ENCODE results near the gene KDM3B. TPM values are rescaled to one million over a fixed set of nuclear protein-coding genes. Genes with fewer than 3 reads are reported as not detected.

The KDM3B gene
- total and polyA plus RNA-seq, 9 of the 15 experiments (the other 6 are each of a cell fraction or from before 2014, with no cell fraction given) = 13.8 to 62.8 (median 41.9) TPM

DNA sequence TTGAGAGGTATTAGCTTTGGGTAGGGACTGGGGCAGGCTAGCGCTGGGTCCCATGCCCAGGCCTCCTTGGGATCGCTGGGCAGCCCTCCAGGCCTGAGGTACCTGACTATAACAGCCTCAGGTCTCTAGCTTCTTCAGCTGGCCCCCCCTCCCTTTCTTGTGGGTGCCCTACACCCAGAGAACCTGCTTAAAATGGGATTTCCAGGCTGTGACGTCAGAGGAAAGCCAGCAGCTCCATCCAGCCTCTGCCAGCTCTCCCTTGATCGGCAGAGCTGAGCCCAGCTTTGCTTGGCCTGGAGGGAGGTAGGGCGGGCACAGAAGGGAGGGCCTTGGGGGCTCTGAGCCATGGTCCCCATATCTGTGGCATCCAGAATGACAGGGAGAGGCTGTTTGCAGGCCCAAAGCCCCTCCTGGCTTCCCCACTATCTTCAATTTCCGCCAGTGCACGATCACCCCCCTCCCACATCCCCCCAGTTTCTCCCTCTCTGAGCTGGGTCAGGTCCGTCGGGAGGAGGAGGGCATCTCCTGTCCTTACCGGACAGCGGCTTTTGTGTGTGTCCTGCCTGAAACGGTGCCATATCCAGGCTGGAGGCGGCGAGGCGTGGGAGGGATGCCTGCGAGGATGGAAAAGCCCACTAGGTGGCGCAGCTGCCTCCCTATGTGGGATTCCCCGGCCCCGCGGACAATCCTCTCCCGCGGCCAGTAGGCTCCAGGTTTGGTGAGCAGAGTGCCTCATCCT is 97.2 kb downstream of the KDM3B start:
- no peak overlapping the region for H3K4me3 ChIP-seq
- TF ChIP-seq HDAC6 (IDR thresholded peaks at IDR 0.05; ENCODE audit: low read depth, low read length) (no peak), ZNF778 (CRISPR knock-in tag; IDR thresholded peaks at IDR 0.05) (no peak), SMARCE1 (IDR thresholded peaks at IDR 0.05) (no peak), SMAD2 (IDR thresholded peaks at IDR 0.05; ENCODE audit: low read depth, low read length) (no peak), ARNT (IDR thresholded peaks at IDR 0.05) (0 out of 4 replicates have a peak, but pooled peaks of 1 of the 2 experiments have one; percentile 22), NR2C2 (CRISPR knock-in tag; IDR thresholded peaks at IDR 0.05) (no peak), NR2C2 (tag; IDR thresholded peaks at IDR 0.05) (no peak), ZNF780A (CRISPR knock-in tag; IDR thresholded peaks at IDR 0.05) (no peak), ZNF282 (CRISPR knock-in tag; IDR thresholded peaks at IDR 0.05) (no peak), SMARCA4 (IDR thresholded peaks at IDR 0.05) (no peak; the same call in 1 of the 2 replicates), ZNF764 (CRISPR knock-in tag; IDR thresholded peaks at IDR 0.05; ENCODE audit: low read depth) (no peak), BRD4 (IDR thresholded peaks at IDR 0.05) (no peak), MAZ (CRISPR knock-in tag; conservative IDR thresholded peaks at IDR 0.05 in 1 of 2, IDR thresholded peaks at IDR 0.05 in 1 of 2) (peak; percentile 54 to 85; a peak in 3 of 4 replicates), FOSL1 (tag; conservative IDR thresholded peaks at IDR 0.05) (no peak), NFRKB (IDR thresholded peaks at IDR 0.05; ENCODE audit: low read depth) (no peak), EGR1 (conservative IDR thresholded peaks at IDR 0.05) (peak; percentile 97), POLR3G (IDR thresholded peaks at IDR 0.05; ENCODE audit: extremely low read depth, insufficient read length, insufficient replicate concordance) (no peak), GATAD2A (IDR thresholded peaks at IDR 0.05) (no peak), SPI1 (IDR thresholded peaks at IDR 0.05; ENCODE audit: borderline replicate concordance, low read depth, low read length) (no peak), JUNB (CRISPR knock-in tag; conservative IDR thresholded peaks at IDR 0.05) (no peak), TBL1XR1 (IDR thresholded peaks at IDR 0.05; ENCODE audit: low read length in 2 of 2) (0 out of 4 replicates have a peak, but pooled peaks of 1 of the 2 experiments have one; percentile 18), CBFA2T3 (IDR thresholded peaks at IDR 0.05) (no peak)
- TF ChIP-seq, protein P1, sequence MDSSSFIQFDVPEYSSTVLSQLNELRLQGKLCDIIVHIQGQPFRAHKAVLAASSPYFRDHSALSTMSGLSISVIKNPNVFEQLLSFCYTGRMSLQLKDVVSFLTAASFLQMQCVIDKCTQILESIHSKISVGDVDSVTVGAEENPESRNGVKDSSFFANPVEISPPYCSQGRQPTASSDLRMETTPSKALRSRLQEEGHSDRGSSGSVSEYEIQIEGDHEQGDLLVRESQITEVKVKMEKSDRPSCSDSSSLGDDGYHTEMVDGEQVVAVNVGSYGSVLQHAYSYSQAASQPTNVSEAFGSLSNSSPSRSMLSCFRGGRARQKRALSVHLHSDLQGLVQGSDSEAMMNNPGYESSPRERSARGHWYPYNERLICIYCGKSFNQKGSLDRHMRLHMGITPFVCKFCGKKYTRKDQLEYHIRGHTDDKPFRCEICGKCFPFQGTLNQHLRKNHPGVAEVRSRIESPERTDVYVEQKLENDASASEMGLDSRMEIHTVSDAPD (CRISPR knock-in tag; IDR thresholded peaks at IDR 0.05) = no peak

More for the DNA sequence above, 97.2 kb downstream of the KDM3B start:
- no peaks in the 10 kb centered on the region for H4K20me1 ChIP-seq (replicated peaks; ENCODE audit: control insufficient read depth, insufficient read depth, low read length)
- no peaks in the 10 kb centered on the region for H3K79me2 ChIP-seq (ENCODE audit: control insufficient read depth, insufficient read depth, low read length)
- BruUV-seq (replicated peaks) = no TSS peak
- ChIA-PET CTCF (ENCODE audit: low intra/inter-chr PET ratio) (interaction anchor here (0.7 to 3.3 kb wide), 7 partner anchors 14 to 378 kb away, joined by 3 to 26 read pairs (median 3); no protein-coding TSS in a partner anchor), POLR2A (interaction anchor here (0.7 to 3.1 kb wide), 10 partner anchors 11 to 120 kb away, joined by 3 to 21 read pairs (median 6); partner anchors contain the start of genes EGR1, ETF1 and REEP2)
- in situ Hi-C loops (cut with MboI) (no loop called here), intact Hi-C loops (cut with micrococcal nuclease) (loop anchor here (1.0 to 10.0 kb wide), 3 partner anchors 54 to 185 kb away; no protein-coding TSS in a partner anchor)
- no peaks in the 10 kb centered on the region for H3K9me1 ChIP-seq (ENCODE audit: control insufficient read depth, insufficient read depth, low read length)
- H3K36me3 ChIP-seq (ENCODE audit: control insufficient read depth, insufficient read depth, low read length) = no peaks in the 10 kb centered on the region
- DNase-seq (ENCODE audit: extremely low read depth in 1 of 4, low spot score in 3 of 4) (peak; percentile 90 to 93 (median 92)), FAIRE-seq (peak; percentile 95), ATAC-seq (peak; percentile 95)
- no peaks in the 10 kb centered on the region for H3K9me3 ChIP-seq (replicated peaks; ENCODE audit: control insufficient read depth, insufficient read depth, low read depth, low read length)
- H3K4me1 ChIP-seq (replicated peaks in 1 of 2; ENCODE audit: control insufficient read depth in 2 of 2, insufficient read depth in 2 of 2, low read length in 2 of 2) = peaks cover 9 to 47% of the 10 kb centered on the region in 2 experiments; a peak in 4 of 5 replicates
- no peak overlapping the region for H3K27ac ChIP-seq (ENCODE audit: extremely low read depth, low read depth, low read length)
- H3K9ac ChIP-seq (ENCODE audit: insufficient read depth in 1 of 2, low read depth in 2 of 2, low read length in 2 of 2) = peak overlapping the region; percentile 6 to 79; a peak in 2 of 4 replicates
- H2AFZ ChIP-seq (ENCODE audit: low read depth, low read length) = peak overlapping the region; percentile 92
- H3K27me3 ChIP-seq (ENCODE audit: control insufficient read depth in 2 of 2, insufficient read depth in 2 of 2, low read length in 2 of 2) = no peaks in the 10 kb centered on the region
- 9% methylated on average over 22 of the region's 22 CpGs for WGBS (ENCODE audit: insufficient coverage, low coverage, missing lambda C conversion rate)
- peak overlapping the region; percentile 63 for H3K4me2 ChIP-seq (ENCODE audit: insufficient read depth, low read length)
